ENCODE measurements around the gene F10.

DNA sequence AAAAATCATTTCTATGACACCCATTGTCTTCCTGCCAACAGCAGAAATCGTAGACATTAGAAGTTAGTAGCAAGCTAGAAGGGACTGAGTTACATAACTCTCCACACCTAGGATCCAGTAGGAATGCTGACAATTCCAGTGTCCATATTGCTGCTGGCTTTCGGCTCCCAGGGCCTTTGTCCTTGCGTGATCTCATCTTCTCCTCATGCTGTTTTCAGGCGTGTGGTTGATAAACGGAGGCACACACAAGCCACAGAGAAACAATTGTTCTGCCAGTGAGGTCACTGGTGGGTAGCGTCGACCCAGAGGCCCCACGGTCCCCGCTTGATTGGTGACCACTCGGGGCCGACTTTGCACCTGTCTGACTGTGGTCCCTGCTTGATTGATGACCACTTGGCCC is 48.7 kb upstream of the F10 start:
- TF ChIP-seq CTCF (conservative IDR thresholded peaks at IDR 0.05; ENCODE audit: low read depth, low read length) = no peak
- no peak for TF ChIP-seq EZH2 (IDR thresholded peaks at IDR 0.05; ENCODE audit: borderline replicate concordance, low read depth, low read length, poor library complexity, severe bottlenecking)

Data from A673 (cell line).